Vagina (tissue), 2 donors: ENCODE data around the gene DIMT1. TPM values are rescaled to one million over a fixed set of nuclear protein-coding genes. Genes with fewer than 3 reads are reported as not detected.
A peak's percentile ranks its signal among the peaks of the same experiment; 100 is the strongest.

Experiments used
- DNase-seq, 2 donors: peaks; one replicate each; pipeline ENCODE4 v3.0.0-alpha.2; 2017; ENCODE audit errors: extremely low spot score in 2 of 2
- H3K27ac ChIP-seq: fragments of 200-600 bp; sonication (generic); one replicate; pipeline ENCODE4 v1.5.1; 2019
- H3K27me3 ChIP-seq: fragments of 200-600 bp; sonication (generic); one replicate; pipeline ENCODE4 v1.5.1; 2019
- H3K36me3 ChIP-seq, 2 donors: fragments of 200-600 bp; sonication (generic); one replicate each; pipeline ENCODE4 v1.5.1; 2017 to 2019
- H3K4me1 ChIP-seq: fragments of 200-600 bp; sonication (generic); one replicate; pipeline ENCODE4 v1.5.1; 2019
- H3K4me3 ChIP-seq, 2 donors: fragments of 200-600 bp; sonication (generic); 1 replicate in 1 of 2; 2 replicates in 1 of 2; pipeline ENCODE4 v1.5.1; 2016 to 2019
- H3K9me3 ChIP-seq: fragments of 200-600 bp; sonication (generic); one replicate; pipeline ENCODE4 v1.5.1; 2019
- POLR2A ChIP-seq, 2 donors: fragments of 450-650 bp; IDR thresholded peaks; one replicate each; pipeline ENCODE4 v1.6.1; 2017; ENCODE audit warnings: antibody characterized with exemption in 2 of 2, mild to moderate bottlenecking in 2 of 2, moderate library complexity in 2 of 2
- POLR2AphosphoS5 ChIP-seq, 2 donors: sonication (generic); formaldehyde crosslinking; IDR thresholded peaks; one replicate each; pipeline ENCODE4 v1.9.0; 2017; ENCODE audit warnings: antibody characterized with exemption in 2 of 2, mild to moderate bottlenecking in 2 of 2, low read depth in 1 of 2; ENCODE audit not compliant: insufficient read depth in 1 of 2
- intact Hi-C: fragments of 100-400 bp; cut with DNase I; formaldehyde crosslinking; loops from one replicate; pipeline ENCODE4 v1.15.1; 2023
- total RNA-seq: library from RNA; depleted of rRNA; stranded (reverse); fragments of >200 nt; gene quantifications from one replicate; pipeline ENCODE4 v1.2.3, GENCODE V29; 2016
- TF ChIP-seq, protein P1 (sequence below), 3 experiments: fragments of 450-650 bp in 2 of 3; fragments of 200-600 bp in 1 of 3; sonication (generic) in 1 of 3; IDR thresholded peaks; one replicate each; pipeline ENCODE4 v1.5.1; 2017 to 2019; ENCODE audit warnings: antibody characterized with exemption in 3 of 3, mild to moderate bottlenecking in 2 of 3, moderate library complexity in 2 of 3

DIMT1 gene
- total RNA-seq, 1 donor from 2014 or later, result 25.5 TPM

DNA sequence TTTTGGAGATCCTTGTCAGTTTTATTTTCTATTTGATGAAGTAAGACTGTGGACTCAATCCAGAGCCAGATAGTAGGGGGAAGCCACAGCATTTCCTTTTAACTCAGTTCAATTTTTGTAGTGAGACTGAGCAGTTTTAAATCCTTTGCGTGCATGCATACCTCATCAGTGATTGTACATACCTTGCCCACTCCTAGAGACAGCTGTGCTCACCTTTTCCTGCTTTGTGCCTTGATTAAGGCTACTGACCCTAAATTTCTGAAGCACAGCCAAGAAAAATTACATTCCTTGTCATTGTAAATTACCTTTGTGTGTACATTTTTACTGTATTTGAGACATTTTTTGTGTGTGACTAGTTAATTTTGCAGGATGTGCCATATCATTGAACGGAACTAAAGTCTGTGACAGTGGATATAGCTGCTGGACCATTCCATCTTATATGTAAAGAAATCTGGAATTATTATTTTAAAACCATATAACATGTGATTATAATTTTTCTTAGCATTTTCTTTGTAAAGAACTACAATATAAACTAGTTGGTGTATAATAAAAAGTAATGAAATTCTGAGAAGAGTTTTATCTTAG, 17.8 kb downstream of the DIMT1 start:
- Histone ChIP-seq H3K36me3 (peaks cover 0 to 39% of the 10 kb centered on the region in 2 donors), H3K4me1 (peaks cover 15% of the 10 kb centered on the region), H3K4me3 (no peak overlapping the region), H3K27ac (peak overlapping the region; percentile 31), H3K9me3 (no peaks in the 10 kb centered on the region), H3K27me3 (no peaks in the 10 kb centered on the region)
- no peak for DNase-seq
- TF ChIP-seq, protein P1, sequence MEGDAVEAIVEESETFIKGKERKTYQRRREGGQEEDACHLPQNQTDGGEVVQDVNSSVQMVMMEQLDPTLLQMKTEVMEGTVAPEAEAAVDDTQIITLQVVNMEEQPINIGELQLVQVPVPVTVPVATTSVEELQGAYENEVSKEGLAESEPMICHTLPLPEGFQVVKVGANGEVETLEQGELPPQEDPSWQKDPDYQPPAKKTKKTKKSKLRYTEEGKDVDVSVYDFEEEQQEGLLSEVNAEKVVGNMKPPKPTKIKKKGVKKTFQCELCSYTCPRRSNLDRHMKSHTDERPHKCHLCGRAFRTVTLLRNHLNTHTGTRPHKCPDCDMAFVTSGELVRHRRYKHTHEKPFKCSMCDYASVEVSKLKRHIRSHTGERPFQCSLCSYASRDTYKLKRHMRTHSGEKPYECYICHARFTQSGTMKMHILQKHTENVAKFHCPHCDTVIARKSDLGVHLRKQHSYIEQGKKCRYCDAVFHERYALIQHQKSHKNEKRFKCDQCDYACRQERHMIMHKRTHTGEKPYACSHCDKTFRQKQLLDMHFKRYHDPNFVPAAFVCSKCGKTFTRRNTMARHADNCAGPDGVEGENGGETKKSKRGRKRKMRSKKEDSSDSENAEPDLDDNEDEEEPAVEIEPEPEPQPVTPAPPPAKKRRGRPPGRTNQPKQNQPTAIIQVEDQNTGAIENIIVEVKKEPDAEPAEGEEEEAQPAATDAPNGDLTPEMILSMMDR (IDR thresholded peaks at IDR 0.05), result no peak
- TF ChIP-seq POLR2A (IDR thresholded peaks at IDR 0.05), result no peak
- no peak for TF ChIP-seq POLR2AphosphoS5 (IDR thresholded peaks at IDR 0.05; ENCODE audit: insufficient read depth in 1 of 2, low read depth in 1 of 2)
- intact Hi-C loops, result no loop called here

DNA sequence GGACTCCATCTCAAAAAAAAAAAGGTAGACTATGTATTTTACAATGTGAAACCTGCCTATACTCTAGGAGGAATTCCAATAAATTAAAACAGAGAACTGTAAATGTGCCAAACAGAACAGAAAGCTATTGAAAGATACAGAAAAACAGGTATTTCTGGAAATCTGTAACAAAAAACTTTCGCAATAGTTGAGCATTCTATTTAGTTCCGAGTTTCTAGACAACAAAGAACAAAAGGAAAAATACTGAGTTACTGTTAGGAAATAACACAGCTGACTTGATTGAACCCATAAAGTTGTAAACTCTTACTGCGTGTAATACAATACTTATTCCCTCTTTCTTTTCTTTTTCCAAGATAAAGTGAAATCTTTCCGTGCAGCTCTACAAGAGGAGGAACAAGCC, 18.6 kb downstream of the DIMT1 start:
- peak in 1 of 2 donors; percentile 62 for TF ChIP-seq POLR2AphosphoS5 (IDR thresholded peaks at IDR 0.05; ENCODE audit: insufficient read depth in 1 of 2, low read depth in 1 of 2)
- TF ChIP-seq, protein P1 (IDR thresholded peaks at IDR 0.05), result no peak
- intact Hi-C loops, result no loop called here
- DNase-seq, result no peak
- H3K4me1 ChIP-seq, result peaks cover 15% of the 10 kb centered on the region
- no peaks in the 10 kb centered on the region for H3K9me3 ChIP-seq
- H3K4me3 ChIP-seq, result no peak overlapping the region
- H3K36me3 ChIP-seq, result peaks cover 0 to 33% of the 10 kb centered on the region in 2 donors
- H3K27ac ChIP-seq, result peak overlapping the region; percentile 16
- no peaks in the 10 kb centered on the region for H3K27me3 ChIP-seq

DNA sequence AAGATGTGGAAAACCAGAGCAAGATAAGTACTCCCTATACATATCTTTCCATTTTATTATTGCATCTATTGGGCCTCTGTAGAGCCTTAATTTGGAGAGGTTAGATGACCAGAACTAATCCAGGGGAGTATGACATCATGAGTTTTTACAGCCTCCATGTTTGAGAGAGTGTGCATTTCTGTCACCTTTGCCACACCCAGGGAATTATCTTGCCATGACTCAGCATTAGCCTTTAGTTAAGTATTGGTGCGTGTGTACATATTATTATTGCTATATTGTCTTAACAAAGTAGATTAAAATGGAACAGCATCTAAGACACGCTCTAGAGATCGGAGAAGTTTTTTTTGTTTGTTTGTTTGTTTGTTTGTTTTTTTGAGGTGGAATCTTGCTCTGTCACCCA, 27.6 kb downstream of the DIMT1 start:
- H3K4me3 ChIP-seq, result no peak overlapping the region
- TF ChIP-seq, protein P1 (IDR thresholded peaks at IDR 0.05), result no peak
- TF ChIP-seq POLR2AphosphoS5 (IDR thresholded peaks at IDR 0.05; ENCODE audit: insufficient read depth in 1 of 2, low read depth in 1 of 2) (no peak), POLR2A (IDR thresholded peaks at IDR 0.05) (no peak)
- H3K27me3 ChIP-seq, result no peaks in the 10 kb centered on the region
- no peaks in the 10 kb centered on the region for H3K9me3 ChIP-seq
- no peaks in the 10 kb centered on the region for H3K4me1 ChIP-seq
- no peak overlapping the region for H3K27ac ChIP-seq
- intact Hi-C loops, result no loop called here
- no peak for DNase-seq
- H3K36me3 ChIP-seq, result peaks cover 0 to 33% of the 10 kb centered on the region in 2 donors

DNA sequence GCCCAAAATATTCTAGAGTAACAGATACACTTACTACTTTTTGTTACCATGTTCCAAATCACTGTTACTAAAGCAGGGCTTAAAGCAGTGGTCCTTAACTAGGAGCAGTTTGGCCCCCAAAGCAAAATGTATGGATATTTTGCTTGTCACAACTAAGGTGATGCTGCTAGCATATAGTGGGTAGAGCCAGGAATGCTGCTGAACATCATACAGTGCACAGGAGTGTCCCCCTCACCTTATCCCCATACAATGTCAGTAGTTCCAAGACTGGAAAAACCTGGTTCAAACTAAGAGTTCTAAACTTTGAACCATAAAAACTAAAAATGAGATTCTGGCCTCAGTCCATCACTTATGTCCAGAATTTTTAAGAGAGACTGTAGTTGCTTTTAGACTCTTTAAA, 28.1 kb downstream of the DIMT1 start:
- Histone ChIP-seq H3K36me3 (peaks cover 0 to 33% of the 10 kb centered on the region in 2 donors), H3K4me3 (no peak overlapping the region), H3K9me3 (no peaks in the 10 kb centered on the region), H3K27me3 (no peaks in the 10 kb centered on the region), H3K27ac (no peak overlapping the region), H3K4me1 (no peaks in the 10 kb centered on the region)
- intact Hi-C loops, result no loop called here
- TF ChIP-seq POLR2A (IDR thresholded peaks at IDR 0.05), result no peak
- TF ChIP-seq POLR2AphosphoS5 (IDR thresholded peaks at IDR 0.05; ENCODE audit: insufficient read depth in 1 of 2, low read depth in 1 of 2), result no peak
- TF ChIP-seq, protein P1 (IDR thresholded peaks at IDR 0.05), result no peak
- no peak for DNase-seq

DNA sequence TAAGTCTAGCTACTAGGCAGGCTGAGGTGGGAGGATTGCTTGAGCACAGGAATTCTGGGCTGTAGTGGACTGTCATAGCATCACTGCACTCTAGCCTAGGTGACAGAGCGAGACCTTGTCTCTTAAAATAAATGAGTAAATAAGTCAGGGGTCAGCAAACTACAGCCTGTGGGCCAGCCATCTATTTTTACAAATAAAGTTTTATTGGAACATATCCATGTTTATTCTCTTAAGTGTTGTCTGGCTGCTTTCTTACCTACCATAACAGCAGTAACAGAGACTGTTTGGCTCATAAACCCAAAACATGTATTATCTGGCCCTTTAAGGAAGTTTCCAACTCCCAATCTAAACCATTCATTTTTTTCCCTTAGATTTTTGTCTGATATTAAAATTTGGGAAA, 29.6 kb downstream of the DIMT1 start:
- TF ChIP-seq, protein P1 (IDR thresholded peaks at IDR 0.05), result no peak
- TF ChIP-seq POLR2AphosphoS5 (IDR thresholded peaks at IDR 0.05; ENCODE audit: insufficient read depth in 1 of 2, low read depth in 1 of 2) (no peak), POLR2A (IDR thresholded peaks at IDR 0.05) (no peak)
- Histone ChIP-seq H3K9me3 (no peaks in the 10 kb centered on the region), H3K27me3 (no peaks in the 10 kb centered on the region), H3K36me3 (peaks cover 0 to 25% of the 10 kb centered on the region in 2 donors), H3K4me3 (no peak overlapping the region), H3K27ac (no peak overlapping the region), H3K4me1 (no peaks in the 10 kb centered on the region)
- intact Hi-C loops, result no loop called here
- DNase-seq, result no peak
